HUDEP-2 (cell line): Measurements from ENCODE around the gene NOTCH1.

Experiments used
- DNase-seq, 76 experiments: peaks; one replicate each; lab custom pipeline; 2025; ENCODE audit not compliant: unreplicated experiment in 76 of 76; lab: John Stamatoyannopoulos, UW

The NOTCH1 gene

DNA sequence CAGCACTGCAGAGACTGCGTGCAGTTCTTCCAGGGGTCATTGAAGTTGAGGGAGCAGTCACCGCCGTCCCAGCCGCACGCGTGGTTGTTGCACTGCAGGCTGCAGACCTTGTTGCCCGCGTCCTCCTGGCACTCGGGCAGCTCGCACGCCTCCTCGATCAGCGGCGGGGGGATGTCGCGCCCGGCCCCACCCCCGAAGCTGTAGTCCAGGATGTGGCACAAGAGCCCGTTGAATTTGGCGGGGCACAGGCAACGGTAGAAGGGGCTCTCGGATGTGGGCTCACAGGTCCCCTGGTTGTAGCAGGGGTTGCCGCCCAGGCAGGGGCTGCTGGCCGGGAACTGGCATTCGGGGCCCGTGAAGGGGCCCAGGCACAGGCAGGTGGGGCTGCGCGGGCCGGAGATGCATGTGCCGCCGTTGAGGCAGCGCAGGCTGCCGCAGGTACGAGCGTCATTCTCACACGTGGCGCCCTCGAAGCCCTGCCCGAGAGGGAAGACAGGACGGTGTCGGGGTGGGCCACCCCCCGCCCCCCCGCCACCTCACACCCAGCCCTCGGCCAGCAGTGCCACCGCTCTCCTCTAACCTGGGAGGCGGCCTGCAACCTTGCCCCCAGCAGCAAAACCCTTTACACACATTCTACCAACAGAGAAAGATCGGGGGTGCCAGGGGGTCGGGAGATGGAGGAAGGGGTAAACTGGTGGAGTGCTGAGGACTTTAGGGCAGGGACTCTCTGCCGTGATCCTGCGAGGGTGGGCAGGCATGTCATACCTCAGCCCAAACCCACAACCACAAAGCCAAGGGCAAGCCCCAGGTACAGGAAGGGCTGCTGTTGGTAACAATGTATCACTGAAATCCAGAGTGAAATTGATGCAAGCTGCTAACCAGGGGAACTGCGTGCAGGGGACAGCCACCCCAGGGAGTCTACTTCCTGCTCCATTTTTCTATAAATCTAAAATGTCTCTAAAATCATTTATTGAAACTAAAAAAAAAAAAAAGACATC is 40.1 kb downstream of the NOTCH1 start:
- DNase-seq, result no peak

DNA sequence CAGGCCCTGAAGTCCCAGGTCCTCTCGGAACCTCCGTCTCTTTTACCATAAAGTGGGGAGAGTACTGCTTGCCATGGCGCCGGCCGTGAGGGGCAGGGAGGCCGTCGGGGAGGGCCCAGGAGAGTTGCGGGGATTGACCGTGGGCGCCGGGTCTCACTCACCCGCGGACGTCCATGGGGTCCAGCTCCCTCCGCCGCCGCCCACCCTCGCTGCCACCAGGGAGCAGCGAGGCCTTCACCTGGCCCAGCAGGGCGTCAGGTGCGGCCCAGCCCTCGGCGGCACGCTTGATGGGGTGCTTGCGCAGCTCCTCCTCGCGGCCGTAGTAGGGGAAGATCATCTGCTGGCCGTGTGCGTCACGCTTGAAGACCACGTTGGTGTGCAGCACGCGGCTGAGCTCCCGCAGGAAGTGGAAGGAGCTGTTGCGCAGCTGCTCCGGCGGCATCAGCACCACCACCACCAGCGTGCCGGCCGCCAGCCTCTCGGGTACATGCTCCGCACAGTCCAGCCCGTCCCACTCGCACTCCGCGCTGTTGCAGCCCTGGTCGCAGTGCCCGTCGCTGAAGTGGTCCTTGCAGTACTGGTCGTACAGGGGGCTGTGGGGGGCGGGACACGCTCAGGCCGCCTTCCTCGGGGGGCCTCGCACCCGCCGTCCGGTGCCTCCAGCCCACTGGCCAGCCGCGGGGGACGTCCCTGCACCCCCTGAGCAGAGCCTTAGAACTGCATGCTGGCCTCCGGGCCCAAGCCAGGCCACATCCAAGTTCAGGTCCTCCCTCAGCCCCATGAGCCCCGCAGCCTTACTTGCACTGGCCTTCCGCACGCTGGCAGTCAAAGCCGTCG is 41.1 kb downstream of the NOTCH1 start:
- DNase-seq, result no peak

DNA sequence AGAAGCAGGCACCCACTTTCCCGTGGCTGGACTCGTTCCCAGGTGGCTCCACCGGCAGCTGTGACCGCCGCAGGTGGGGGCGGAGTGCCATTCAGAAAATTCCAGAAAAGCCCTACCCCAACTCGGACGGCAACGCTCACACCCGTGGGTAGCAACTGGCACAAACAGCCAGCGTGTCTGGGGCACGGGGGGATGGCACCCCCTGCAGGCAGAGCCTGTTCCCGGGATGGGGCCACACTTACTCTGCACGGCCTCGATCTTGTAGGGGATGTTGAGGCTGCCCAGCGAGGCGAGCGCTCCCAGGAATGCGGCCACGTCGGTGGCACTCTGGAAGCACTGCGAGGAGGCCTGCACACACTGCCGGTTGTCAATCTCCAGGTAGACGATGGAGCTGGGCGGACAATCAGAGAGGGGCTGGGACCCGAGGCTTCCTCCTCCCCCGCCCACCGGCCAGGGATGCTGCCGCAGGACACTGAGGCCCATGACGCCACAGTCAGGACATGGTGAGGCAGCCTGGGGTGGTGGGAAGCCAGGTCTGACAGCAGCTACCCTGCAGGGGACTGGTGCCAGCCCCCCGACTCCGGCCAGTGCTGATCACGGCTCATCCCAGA is 42.8 kb downstream of the NOTCH1 start:
- DNase-seq, result no peak

DNA sequence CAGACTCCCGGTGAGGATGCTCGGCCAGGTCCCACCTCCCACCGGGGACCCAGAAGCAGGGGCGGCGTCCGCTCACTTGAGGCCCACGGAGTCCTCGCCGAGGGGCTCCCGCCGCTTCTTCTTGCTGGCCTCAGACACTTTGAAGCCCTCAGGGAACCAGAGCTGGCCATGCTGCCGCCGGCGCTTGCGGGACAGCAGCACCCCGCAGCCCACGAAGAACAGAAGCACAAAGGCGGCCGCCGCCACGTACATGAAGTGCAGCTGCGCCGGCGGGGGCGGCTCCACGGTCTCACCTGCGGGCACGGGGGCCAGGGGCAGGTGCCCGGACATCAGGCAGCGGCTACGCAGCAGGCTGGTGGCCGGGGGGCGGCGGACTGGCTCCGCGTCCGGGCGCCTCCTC is 43.7 kb downstream of the NOTCH1 start:
- no peak for DNase-seq

DNA sequence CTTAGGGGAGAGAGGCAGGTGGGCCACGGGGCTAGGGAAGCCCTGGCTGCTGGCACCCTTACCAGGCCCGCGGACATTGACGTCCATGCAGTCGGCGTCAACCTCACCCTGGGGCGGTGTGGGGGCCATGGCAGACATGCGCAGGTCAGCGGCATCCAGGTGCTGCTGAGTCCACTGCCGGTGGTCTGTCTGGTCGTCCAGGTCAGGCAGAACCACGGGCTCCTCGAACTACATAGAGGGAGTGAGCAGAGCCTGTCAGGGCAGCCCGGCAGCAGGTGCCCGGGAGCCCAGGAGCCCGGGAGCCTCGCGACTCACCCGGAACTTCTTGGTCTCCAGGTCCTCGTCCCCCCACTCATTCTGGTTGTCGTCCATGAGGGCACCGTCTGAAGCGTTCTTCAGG is 44.2 kb downstream of the NOTCH1 start:
- DNase-seq, result no peak

DNA sequence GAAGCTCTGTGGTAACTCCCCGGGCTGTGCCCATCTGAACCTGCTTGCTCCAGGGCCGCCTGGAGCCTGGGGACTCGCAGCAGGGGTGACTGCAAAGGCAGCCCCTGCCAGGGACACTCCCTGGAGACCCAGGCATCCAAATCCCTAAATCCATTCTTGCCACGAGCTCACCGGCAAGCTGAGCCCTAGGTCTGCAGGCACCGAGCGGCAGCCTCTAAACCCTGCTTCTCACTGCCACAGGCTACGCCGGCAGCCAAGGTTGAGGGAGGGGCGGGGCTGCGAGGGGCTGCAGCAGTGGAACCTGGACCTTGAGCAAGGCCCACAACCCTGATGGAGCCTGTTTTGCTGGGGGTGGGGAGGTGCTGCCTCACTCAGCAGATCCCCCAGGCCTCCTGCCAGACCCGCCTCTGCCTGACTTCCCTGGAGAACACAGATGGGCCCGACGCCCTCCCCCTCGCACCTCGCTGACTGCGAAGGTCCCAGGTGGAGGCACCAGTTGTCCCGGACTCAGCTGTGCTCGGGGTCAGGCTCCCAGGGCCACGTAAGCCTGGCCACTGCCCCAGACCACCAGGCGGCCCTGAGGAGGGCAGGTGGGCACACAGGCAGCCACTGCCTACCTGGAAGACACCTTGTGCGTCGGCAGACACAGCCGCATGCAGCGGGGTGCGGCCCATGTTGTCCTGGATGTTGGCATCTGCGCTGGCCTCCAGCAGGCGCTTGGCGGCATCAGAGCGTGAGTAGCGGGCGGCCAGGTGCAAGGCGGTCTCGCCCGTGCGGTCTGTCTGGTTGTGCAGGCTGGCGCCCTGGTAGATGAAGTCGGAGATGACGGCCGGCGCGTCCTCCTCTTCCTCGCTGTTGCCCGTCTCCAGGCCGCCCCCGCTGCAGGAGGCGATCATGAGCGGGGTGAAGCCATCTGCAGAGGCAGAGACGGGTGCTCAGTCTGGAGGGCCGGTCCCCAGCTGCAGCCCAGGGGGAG is 45.6 kb downstream of the NOTCH1 start:
- DNase-seq, result no peak

GRCh38 chr9:136499071-136499934 is 46.5 kb downstream of the NOTCH1 start:
- DNase-seq, result no peak

DNA sequence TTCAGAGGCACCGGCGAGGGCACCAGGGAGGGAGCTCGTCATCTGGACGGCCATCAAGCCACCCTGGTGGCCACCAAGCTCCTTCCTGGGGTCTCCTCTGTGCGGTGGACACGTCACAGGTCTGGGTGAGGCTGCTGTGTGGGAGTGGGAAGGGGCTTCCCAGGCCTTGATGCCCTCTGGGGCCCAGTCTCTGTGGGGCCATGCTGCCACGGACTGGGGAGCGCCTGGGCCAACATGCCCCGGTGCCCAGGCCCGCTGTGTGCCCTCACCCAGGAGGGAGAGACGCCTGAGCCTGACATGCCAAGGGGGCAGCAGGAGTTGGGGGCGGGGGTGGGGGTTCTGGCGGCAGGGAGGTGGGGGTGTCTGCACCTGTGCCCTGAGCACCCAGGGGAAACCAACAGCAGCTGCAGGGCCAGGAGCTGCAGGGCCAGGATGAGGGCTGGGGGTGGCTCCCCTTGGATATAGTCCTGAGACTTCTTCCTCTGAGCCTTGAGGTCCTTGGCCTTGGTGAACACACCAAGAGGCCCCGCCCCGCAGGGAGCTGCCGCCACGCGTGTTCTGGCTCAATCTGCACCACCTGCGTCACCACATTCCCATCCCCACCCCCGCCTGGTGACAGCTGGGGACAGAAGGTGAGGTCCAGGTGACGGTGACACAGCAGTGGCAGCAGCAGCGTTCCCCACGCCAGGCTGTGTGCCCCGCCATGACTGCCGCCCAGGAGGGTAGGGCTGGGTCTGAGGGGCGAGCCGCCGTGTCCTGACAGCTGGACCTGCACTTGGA is 47.7 kb downstream of the NOTCH1 start:
- no peak for DNase-seq

- DNase-seq, result no peak
Measured at GRCh38 chr9:136496801-136497620, 48.8 kb downstream of the NOTCH1 start.

GRCh38 chr9:136496181-136496580 is 49.7 kb downstream of the NOTCH1 start:
- DNase-seq, result no peak

DNA sequence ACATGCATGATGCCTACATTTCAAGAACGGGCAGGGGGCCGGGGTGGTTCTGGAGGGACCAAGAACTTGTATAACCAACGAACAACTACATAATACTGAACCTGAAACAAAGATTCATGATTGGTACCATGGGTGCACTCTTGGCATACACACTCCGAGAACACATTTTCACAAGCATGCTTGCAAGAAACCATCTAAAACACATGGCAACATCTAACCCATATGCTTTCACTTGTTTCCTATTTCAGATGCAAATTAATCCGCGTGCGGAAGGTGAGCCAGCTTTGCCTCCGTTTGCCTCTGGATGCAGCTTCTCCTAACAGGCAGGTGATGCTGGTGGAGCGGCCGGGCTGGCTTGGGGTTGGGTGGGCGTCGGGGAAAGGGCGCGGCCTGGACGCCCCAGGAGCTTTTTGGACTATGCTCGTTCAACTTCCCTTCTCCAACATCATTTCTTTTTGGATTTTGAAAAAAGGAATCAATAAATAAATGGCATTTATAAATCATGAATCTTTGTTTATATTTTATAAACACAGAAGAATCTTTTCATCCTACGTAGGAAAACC is 50.5 kb downstream of the NOTCH1 start:
- no peak for DNase-seq

- no peak for DNase-seq
Measured at GRCh38 chr9:136494531-136495215, 51.2 kb downstream of the NOTCH1 start.

DNA sequence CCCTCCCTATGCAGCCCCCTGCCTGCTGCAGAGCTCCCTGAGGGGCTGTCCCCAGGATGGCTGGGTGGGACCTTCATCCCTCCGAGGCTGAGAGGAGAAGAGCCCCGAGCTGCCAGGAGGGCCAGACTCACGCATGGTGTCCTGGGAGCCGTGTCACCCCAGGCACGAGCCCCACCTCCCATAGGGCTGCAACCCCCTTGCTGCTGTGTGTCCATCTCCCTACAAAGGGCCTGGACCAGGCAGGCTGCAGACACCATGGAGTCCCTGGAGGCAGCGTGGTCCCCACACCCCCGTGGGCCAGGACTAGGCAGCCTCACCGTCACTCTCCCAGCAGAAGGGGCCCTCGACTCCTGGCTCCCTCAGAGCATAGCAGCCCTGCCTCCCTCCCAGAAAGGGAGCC is 51.8 kb downstream of the NOTCH1 start:
- DNase-seq, result no peak

GRCh38 chr9:136493567-136493971 is 52.3 kb downstream of the NOTCH1 start:
- DNase-seq, result no peak

DNA sequence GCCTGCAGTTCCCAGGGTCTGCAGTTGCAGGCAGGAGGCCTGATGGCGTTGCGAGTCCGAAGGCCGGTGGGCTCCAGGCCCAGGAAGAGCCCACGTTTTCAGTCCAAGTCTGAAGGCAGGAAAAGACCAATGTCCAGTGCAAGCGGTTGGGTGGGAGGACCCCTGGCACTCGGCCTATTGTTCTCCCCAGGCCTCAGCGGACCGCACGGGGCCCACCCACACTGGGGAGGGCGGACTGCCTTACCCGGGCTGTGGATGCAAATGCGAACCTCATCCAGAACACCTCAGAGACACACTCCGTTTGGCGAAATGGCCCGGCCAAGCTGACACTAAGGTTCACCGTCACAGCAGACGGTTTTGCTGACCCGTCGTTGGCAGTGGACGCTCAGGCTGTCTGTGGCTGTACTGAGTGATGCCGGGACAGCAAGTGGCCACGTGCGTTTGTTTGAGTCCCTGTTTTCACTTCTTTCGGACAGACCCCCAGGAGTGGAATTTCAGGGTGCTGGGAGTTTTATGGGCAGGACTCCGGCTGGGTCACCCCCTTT is 52.8 kb downstream of the NOTCH1 start:
- DNase-seq, result no peak

DNA sequence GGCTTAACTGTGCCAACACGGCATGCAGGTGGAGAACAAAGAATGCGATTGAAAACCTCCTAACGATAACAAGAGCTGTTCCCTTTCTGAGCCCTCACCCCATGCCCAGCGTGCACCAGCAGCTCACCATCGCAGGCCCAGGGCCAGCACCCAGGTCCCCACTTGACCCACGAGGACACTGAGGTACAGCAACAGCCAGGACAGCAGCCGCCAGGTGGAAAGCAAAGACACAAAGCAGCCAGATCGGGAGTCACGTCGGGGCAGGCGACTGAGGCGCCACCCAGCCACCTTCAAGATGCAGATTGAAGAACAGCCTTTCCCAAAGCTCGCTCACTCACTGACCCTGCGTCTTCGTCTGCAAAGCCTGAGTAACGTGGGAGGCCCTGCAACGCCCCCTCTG is 56.1 kb downstream of the NOTCH1 start:
- no peak for DNase-seq
